Progenitor cell of endocrine pancreas (in vitro differentiated cells): ENCODE results near the gene BHMT2. TPM values are rescaled to one million over a fixed set of nuclear protein-coding genes. Genes with fewer than 3 reads are reported as not detected.

Source experiments
- DNase-seq: peaks from one replicate; pipeline ENCODE4 v3.0.0; 2021; ENCODE audit warnings: low spot score; ENCODE audit not compliant: unreplicated experiment
- H3K27ac Mint-ChIP-seq: 2 replicates; pipeline ENCODE4 v1.8.0; 2021; ENCODE audit warnings: mild to moderate bottlenecking, moderate library complexity, mixed read lengths
- H3K27me3 Mint-ChIP-seq: 2 replicates; pipeline ENCODE4 v1.8.0; 2021; ENCODE audit warnings: mixed read lengths
- H3K36me3 Mint-ChIP-seq: 2 replicates; pipeline ENCODE4 v1.8.0; 2022; ENCODE audit warnings: mixed read lengths; ENCODE audit not compliant: insufficient read depth
- H3K4me1 Mint-ChIP-seq: 2 replicates; pipeline ENCODE4 v1.8.0; 2021; ENCODE audit warnings: low read depth, mixed read lengths
- H3K4me3 Mint-ChIP-seq: 2 replicates; pipeline ENCODE4 v1.8.0; 2021; ENCODE audit warnings: low read depth, mild to moderate bottlenecking, moderate library complexity, mixed read lengths
- H3K9me3 Mint-ChIP-seq: 2 replicates; pipeline ENCODE4 v1.8.0; 2021; ENCODE audit warnings: low read depth, mixed read lengths
- CTCF ChIP-seq: fragments of 200-600 bp; sonication (generic); IDR thresholded peaks from one replicate; pipeline ENCODE4 v1.5.0; 2021; ENCODE audit warnings: antibody characterized with exemption, mild to moderate bottlenecking; ENCODE audit not compliant: unreplicated experiment
- total RNA-seq: library from RNA; stranded (reverse); gene quantifications from 2 replicates; pipeline ENCODE4 v1.2.1, GENCODE V29; 2021

The BHMT2 gene
- total RNA-seq, 1 donor from 2014 or later = 1.2 TPM

GRCh38 chr5:79133657-79134451 is 64.3 kb downstream of the BHMT2 start:
- peak overlapping the region; percentile 67 for H3K27ac Mint-ChIP-seq
- peak; percentile 73 for TF ChIP-seq CTCF
- peaks cover 11% of the 10 kb centered on the region for H3K4me1 Mint-ChIP-seq
- peaks cover 7% of the 10 kb centered on the region for H3K27me3 Mint-ChIP-seq
- DNase-seq = peak; percentile 51
- no peaks in the 10 kb centered on the region for H3K36me3 Mint-ChIP-seq
- H3K9me3 Mint-ChIP-seq = no peaks in the 10 kb centered on the region
- peak overlapping the region; percentile 70 for H3K4me3 Mint-ChIP-seq

GRCh38 chr5:79135790-79136553 is 66.4 kb downstream of the BHMT2 start:
- Mint-ChIP-seq H3K27me3 (no peaks in the 10 kb centered on the region), H3K4me1 (peaks cover 11% of the 10 kb centered on the region)
- TF ChIP-seq CTCF = no peak

GRCh38 chr5:79136618-79137017 is 67.1 kb downstream of the BHMT2 start:
- no peak for DNase-seq
- no peaks in the 10 kb centered on the region for H3K27me3 Mint-ChIP-seq
- no peak for TF ChIP-seq CTCF
- no peaks in the 10 kb centered on the region for H3K36me3 Mint-ChIP-seq
- H3K27ac Mint-ChIP-seq = no peak overlapping the region
- peaks cover 11% of the 10 kb centered on the region for H3K4me1 Mint-ChIP-seq
- H3K4me3 Mint-ChIP-seq = no peak overlapping the region
- peaks cover 4% of the 10 kb centered on the region for H3K9me3 Mint-ChIP-seq

More at GRCh38 chr5:79135790-79136553, 66.4 kb downstream of the BHMT2 start:
- Mint-ChIP-seq H3K4me3 (no peak overlapping the region), H3K9me3 (peaks cover 2% of the 10 kb centered on the region), H3K36me3 (no peaks in the 10 kb centered on the region), H3K27ac (no peak overlapping the region)
- DNase-seq = no peak

Other genes starting within 250 kb of the BHMT2 start
- gene ARSB, start 84.5 kb upstream of the BHMT2 start, total RNA-seq = 17.0 and 17.7 TPM in 2 replicates
- gene DMGDH, start 93 bp upstream of the BHMT2 start, total RNA-seq = 0.75 and 0.84 TPM in 2 replicates
- 1.2 and 1.4 TPM in 2 replicates for gene BHMT, start 42.0 kb downstream of the BHMT2 start, total RNA-seq
- gene JMY, start 166.4 kb downstream of the BHMT2 start, total RNA-seq = 13.9 and 15.0 TPM in 2 replicates